IgD-negative memory B cell (primary cell): ENCODE data around the gene SEC24C. TPM values are rescaled to one million over a fixed set of nuclear protein-coding genes. Genes with fewer than 3 reads are reported as not detected.
A peak's percentile ranks its signal among the peaks of the same experiment; 100 is the strongest.

ENCODE experiments used
- H3K27ac Mint-ChIP-seq, 3 donors: one replicate each; pipeline ENCODE4 v1.8.0; 2020 to 2022; ENCODE audit warnings: mild to moderate bottlenecking in 3 of 3, mixed read lengths in 3 of 3, moderate library complexity in 1 of 3
- H3K27me3 Mint-ChIP-seq: one replicate; pipeline ENCODE4 v1.8.0; 2021; ENCODE audit warnings: mixed read lengths
- H3K36me3 Mint-ChIP-seq: one replicate; pipeline ENCODE4 v1.8.0; 2020; ENCODE audit warnings: mild to moderate bottlenecking, mixed read lengths
- H3K4me1 Mint-ChIP-seq, 3 donors: one replicate each; pipeline ENCODE4 v1.8.0; 2020 to 2022; ENCODE audit warnings: mixed read lengths in 3 of 3, mild to moderate bottlenecking in 1 of 3
- H3K4me3 Mint-ChIP-seq, 4 donors: one replicate each; pipeline ENCODE4 v1.8.0; 2020 to 2022; ENCODE audit warnings: mild to moderate bottlenecking in 4 of 4, mixed read lengths in 4 of 4, moderate library complexity in 3 of 4
- H3K9me3 Mint-ChIP-seq, 3 donors: one replicate each; pipeline ENCODE4 v1.8.0; 2020 to 2021; ENCODE audit warnings: mixed read lengths in 3 of 3, mild to moderate bottlenecking in 1 of 3
- polyA plus RNA-seq: library from polyadenylated mRNA; unstranded; fragments of 300-500 nt; fragmentation: Illumina TruSeq; gene quantifications from one replicate; pipeline ENCODE4 v1.2.3, GENCODE V29; 2021

Gene SEC24C
- polyA plus RNA-seq, 1 donor from 2014 or later, result 31.8 TPM

- no peaks in the 10 kb centered on the region for H3K9me3 Mint-ChIP-seq
- H3K27me3 Mint-ChIP-seq, result no peaks in the 10 kb centered on the region
- H3K4me1 Mint-ChIP-seq, result peaks cover 14 to 20% (median 16%) of the 10 kb centered on the region in 3 donors
- H3K36me3 Mint-ChIP-seq, result peaks cover 8% of the 10 kb centered on the region
- peak overlapping the region in 1 of 4 donors; percentile 61 for H3K4me3 Mint-ChIP-seq
- peak overlapping the region in 2 of 3 donors; percentile 74 to 80 for H3K27ac Mint-ChIP-seq
Measured at GRCh38 chr10:73802276-73802991, 58.3 kb downstream of the SEC24C start.

- no peaks in the 10 kb centered on the region for H3K27me3 Mint-ChIP-seq
- H3K4me1 Mint-ChIP-seq, result peaks cover 14 to 26% (median 20%) of the 10 kb centered on the region in 3 donors
- peak overlapping the region; percentile 63 to 91 (median 75) for H3K27ac Mint-ChIP-seq
- H3K36me3 Mint-ChIP-seq, result peaks cover 8% of the 10 kb centered on the region
- peak overlapping the region in 2 of 4 donors; percentile 31 to 79 for H3K4me3 Mint-ChIP-seq
- H3K9me3 Mint-ChIP-seq, result no peaks in the 10 kb centered on the region
Measured at GRCh38 chr10:73803680-73804286, 59.6 kb downstream of the SEC24C start.

GRCh38 chr10:73806176-73806950 is 62.2 kb downstream of the SEC24C start:
- Mint-ChIP-seq H3K27me3 (no peaks in the 10 kb centered on the region), H3K36me3 (peaks cover 8% of the 10 kb centered on the region), H3K4me3 (peak overlapping the region in 2 of 4 donors; percentile 6 to 48), H3K9me3 (no peaks in the 10 kb centered on the region), H3K4me1 (peaks cover 24 to 35% (median 33%) of the 10 kb centered on the region in 3 donors), H3K27ac (peak overlapping the region in 2 of 3 donors; percentile 66 to 92)

GRCh38 chr10:73807471-73807870 is 63.3 kb downstream of the SEC24C start:
- H3K27me3 Mint-ChIP-seq, result no peaks in the 10 kb centered on the region
- peaks cover 6% of the 10 kb centered on the region for H3K36me3 Mint-ChIP-seq
- H3K27ac Mint-ChIP-seq, result peak overlapping the region in 1 of 3 donors; percentile 66
- peaks cover 24 to 35% (median 33%) of the 10 kb centered on the region in 3 donors for H3K4me1 Mint-ChIP-seq
- H3K9me3 Mint-ChIP-seq, result no peaks in the 10 kb centered on the region
- H3K4me3 Mint-ChIP-seq, result peak overlapping the region in 1 of 4 donors; percentile 21

- H3K9me3 Mint-ChIP-seq, result no peaks in the 10 kb centered on the region
- H3K27me3 Mint-ChIP-seq, result no peaks in the 10 kb centered on the region
- peak overlapping the region in 2 of 4 donors; percentile 23 to 76 for H3K4me3 Mint-ChIP-seq
- H3K27ac Mint-ChIP-seq, result peak overlapping the region in 1 of 3 donors; percentile 81
- peaks cover 6% of the 10 kb centered on the region for H3K36me3 Mint-ChIP-seq
- H3K4me1 Mint-ChIP-seq, result peaks cover 24 to 35% (median 29%) of the 10 kb centered on the region in 3 donors
Measured at GRCh38 chr10:73808021-73808815, 64.0 kb downstream of the SEC24C start.

- H3K4me3 Mint-ChIP-seq, result peak overlapping the region; percentile 70 to 82 (median 73)
Measured at GRCh38 chr10:73809061-73809818, 65.1 kb downstream of the SEC24C start.

GRCh38 chr10:73810358-73810734 is 66.2 kb downstream of the SEC24C start:
- Mint-ChIP-seq H3K4me1 (peaks cover 18 to 27% (median 18%) of the 10 kb centered on the region in 3 donors), H3K36me3 (peaks cover 2% of the 10 kb centered on the region), H3K4me3 (peak overlapping the region; percentile 76 to 95 (median 90)), H3K27ac (peak overlapping the region; percentile 81 to 95 (median 87)), H3K9me3 (no peaks in the 10 kb centered on the region), H3K27me3 (no peaks in the 10 kb centered on the region)

More at GRCh38 chr10:73809061-73809818, 65.1 kb downstream of the SEC24C start:
- Mint-ChIP-seq H3K9me3 (no peaks in the 10 kb centered on the region), H3K27me3 (no peaks in the 10 kb centered on the region), H3K36me3 (peaks cover 2% of the 10 kb centered on the region), H3K4me1 (peaks cover 18 to 27% (median 18%) of the 10 kb centered on the region in 3 donors), H3K27ac (peak overlapping the region; percentile 63 to 81 (median 78))

GRCh38 chr10:73810735-73811465 is 66.7 kb downstream of the SEC24C start:
- Mint-ChIP-seq H3K4me1 (peaks cover 16 to 27% (median 18%) of the 10 kb centered on the region in 3 donors), H3K27ac (peak overlapping the region; percentile 30 to 95 (median 87)), H3K4me3 (peak overlapping the region; percentile 76 to 95 (median 90)), H3K9me3 (no peaks in the 10 kb centered on the region), H3K27me3 (no peaks in the 10 kb centered on the region), H3K36me3 (peaks cover 1% of the 10 kb centered on the region)

GRCh38 chr10:73812657-73813056 is 68.5 kb downstream of the SEC24C start:
- Mint-ChIP-seq H3K36me3 (peaks cover 2% of the 10 kb centered on the region), H3K27me3 (no peaks in the 10 kb centered on the region), H3K4me3 (peak overlapping the region in 3 of 4 donors; percentile 67 to 85 (median 72)), H3K4me1 (peaks cover 9 to 18% (median 13%) of the 10 kb centered on the region in 3 donors), H3K9me3 (no peaks in the 10 kb centered on the region), H3K27ac (peak overlapping the region; percentile 35 to 93 (median 83))

- Mint-ChIP-seq H3K27me3 (no peaks in the 10 kb centered on the region), H3K27ac (peak overlapping the region in 2 of 3 donors; percentile 64 to 93), H3K36me3 (peaks cover 2% of the 10 kb centered on the region), H3K4me1 (peaks cover 9 to 18% (median 12%) of the 10 kb centered on the region in 3 donors), H3K9me3 (no peaks in the 10 kb centered on the region), H3K4me3 (peak overlapping the region in 2 of 4 donors; percentile 12 to 85)
Measured at GRCh38 chr10:73813333-73813732, 69.2 kb downstream of the SEC24C start.

GRCh38 chr10:73814276-73814895 is 70.2 kb downstream of the SEC24C start:
- Mint-ChIP-seq H3K4me3 (peak overlapping the region in 1 of 4 donors; percentile 17), H3K9me3 (no peaks in the 10 kb centered on the region), H3K36me3 (peaks cover 2% of the 10 kb centered on the region), H3K27ac (peak overlapping the region in 1 of 3 donors; percentile 32), H3K27me3 (no peaks in the 10 kb centered on the region), H3K4me1 (peaks cover 1 to 10% (median 5%) of the 10 kb centered on the region in 3 donors)

GRCh38 chr10:73814896-73815718 is 70.9 kb downstream of the SEC24C start:
- H3K4me1 Mint-ChIP-seq, result peaks cover 0 to 4% (median 3%) of the 10 kb centered on the region in 3 donors
- no peaks in the 10 kb centered on the region for H3K9me3 Mint-ChIP-seq
- peak overlapping the region in 1 of 4 donors; percentile 12 for H3K4me3 Mint-ChIP-seq
- H3K27me3 Mint-ChIP-seq, result no peaks in the 10 kb centered on the region
- H3K36me3 Mint-ChIP-seq, result peaks cover 2% of the 10 kb centered on the region
- peak overlapping the region in 2 of 3 donors; percentile 5 to 32 for H3K27ac Mint-ChIP-seq
